Measurements from ENCODE around the gene SYT13. TPM values are rescaled to one million over a fixed set of nuclear protein-coding genes. Genes with fewer than 3 reads are reported as not detected.

SYT13 gene
- total RNA-seq, 4 donors from 2014 or later, result 0.19 to 1.3 (median 0.67) TPM; not detected in 1

DNA sequence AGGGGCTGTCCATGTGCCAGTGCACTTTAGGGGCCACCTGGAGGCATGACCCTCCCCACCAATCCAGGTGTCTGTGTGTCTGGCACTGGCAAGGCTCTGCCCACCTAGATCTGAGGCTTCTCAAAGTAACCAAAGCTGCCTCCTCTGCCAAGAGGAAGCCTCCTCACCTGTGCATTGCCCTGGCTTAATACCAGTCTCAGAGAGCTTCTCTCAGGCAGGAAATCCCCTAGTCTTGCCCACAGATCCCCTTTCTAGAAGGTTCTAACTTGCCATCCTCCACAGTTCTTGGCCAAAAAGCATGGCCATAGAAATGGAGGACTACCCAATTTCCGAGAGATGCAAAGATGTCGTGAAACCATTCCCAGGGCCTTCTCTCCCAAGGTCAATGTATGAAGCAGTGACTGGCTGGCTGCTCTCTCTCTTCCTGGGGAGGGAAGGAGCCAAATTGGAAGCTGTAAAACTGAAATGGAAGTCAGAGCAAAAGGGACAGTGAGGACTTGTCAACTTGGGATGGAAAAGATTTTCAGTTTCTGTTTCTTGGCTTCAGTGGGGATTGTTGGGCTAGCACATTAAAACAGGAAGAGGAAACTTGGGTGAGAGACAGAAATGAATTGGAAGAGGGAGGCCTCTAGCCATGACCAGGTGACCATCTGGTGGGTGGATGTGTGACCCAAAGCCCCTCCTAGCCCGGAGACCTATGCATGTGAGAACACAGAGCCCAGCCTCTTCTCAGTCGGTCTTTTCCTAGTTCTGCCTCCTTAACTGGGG is 70.9 kb downstream of the SYT13 start:
- no peak for ATAC-seq
- no peak overlapping the region for H3K27ac ChIP-seq
- TF ChIP-seq, protein P1, sequence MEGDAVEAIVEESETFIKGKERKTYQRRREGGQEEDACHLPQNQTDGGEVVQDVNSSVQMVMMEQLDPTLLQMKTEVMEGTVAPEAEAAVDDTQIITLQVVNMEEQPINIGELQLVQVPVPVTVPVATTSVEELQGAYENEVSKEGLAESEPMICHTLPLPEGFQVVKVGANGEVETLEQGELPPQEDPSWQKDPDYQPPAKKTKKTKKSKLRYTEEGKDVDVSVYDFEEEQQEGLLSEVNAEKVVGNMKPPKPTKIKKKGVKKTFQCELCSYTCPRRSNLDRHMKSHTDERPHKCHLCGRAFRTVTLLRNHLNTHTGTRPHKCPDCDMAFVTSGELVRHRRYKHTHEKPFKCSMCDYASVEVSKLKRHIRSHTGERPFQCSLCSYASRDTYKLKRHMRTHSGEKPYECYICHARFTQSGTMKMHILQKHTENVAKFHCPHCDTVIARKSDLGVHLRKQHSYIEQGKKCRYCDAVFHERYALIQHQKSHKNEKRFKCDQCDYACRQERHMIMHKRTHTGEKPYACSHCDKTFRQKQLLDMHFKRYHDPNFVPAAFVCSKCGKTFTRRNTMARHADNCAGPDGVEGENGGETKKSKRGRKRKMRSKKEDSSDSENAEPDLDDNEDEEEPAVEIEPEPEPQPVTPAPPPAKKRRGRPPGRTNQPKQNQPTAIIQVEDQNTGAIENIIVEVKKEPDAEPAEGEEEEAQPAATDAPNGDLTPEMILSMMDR (IDR thresholded peaks at IDR 0.05), result no peak
- TF ChIP-seq POLR2A (IDR thresholded peaks at IDR 0.05) (no peak), EP300 (IDR thresholded peaks at IDR 0.05) (no peak), POLR2AphosphoS5 (IDR thresholded peaks at IDR 0.05) (no peak)
- H3K4me1 ChIP-seq, result peaks cover 0 to 35% (median 10%) of the 10 kb centered on the region in 3 donors
- no peaks in the 10 kb centered on the region for H3K27me3 ChIP-seq
- no peak overlapping the region for H3K4me3 ChIP-seq
- H3K9me3 ChIP-seq, result no peaks in the 10 kb centered on the region
- WGBS, 2 donors (ENCODE audit: low coverage in 1 of 2), result 67 to 74% methylated on average over 1 to 2 of the region's 4 CpGs
- peaks cover 0 to 47% of the 10 kb centered on the region in 2 donors for H3K36me3 ChIP-seq

DNA sequence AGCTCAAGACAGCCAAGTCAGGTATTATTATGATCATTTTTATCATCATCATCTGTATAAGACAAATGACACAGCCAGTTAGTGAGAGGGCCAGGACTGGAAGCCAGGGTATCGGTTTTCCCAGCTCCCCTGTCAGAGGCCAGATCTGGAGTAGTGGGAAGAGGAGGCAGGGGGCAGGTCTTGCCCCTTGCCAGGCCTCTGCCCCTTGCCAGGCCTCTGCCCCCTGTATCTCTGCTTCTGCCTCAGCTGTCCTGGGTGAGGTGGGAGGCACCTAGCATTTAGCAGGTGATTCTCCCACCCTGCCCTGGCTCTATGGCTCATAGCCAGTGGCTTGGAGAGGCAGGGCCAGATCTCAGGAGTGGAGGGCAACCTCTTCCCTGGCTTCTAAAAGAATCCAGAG is 72.4 kb downstream of the SYT13 start:
- Histone ChIP-seq H3K27me3 (no peaks in the 10 kb centered on the region), H3K27ac (peak overlapping the region in 1 of 4 donors; percentile 30), H3K4me1 (peaks cover 3 to 50% (median 25%) of the 10 kb centered on the region in 3 donors), H3K9me3 (no peaks in the 10 kb centered on the region), H3K36me3 (peaks cover 0 to 36% of the 10 kb centered on the region in 2 donors), H3K4me3 (no peak overlapping the region)
- TF ChIP-seq POLR2A (IDR thresholded peaks at IDR 0.05) (no peak), POLR2AphosphoS5 (IDR thresholded peaks at IDR 0.05) (no peak), EP300 (IDR thresholded peaks at IDR 0.05) (no peak)
- TF ChIP-seq, protein P1 (IDR thresholded peaks at IDR 0.05), result no peak
- 71% methylated on average over 1 of the region's 1 CpG; no CpG with 5 or more reads in 1 of the 2 donors for WGBS, 2 donors (ENCODE audit: low coverage in 1 of 2)
- ATAC-seq, result no peak

DNA sequence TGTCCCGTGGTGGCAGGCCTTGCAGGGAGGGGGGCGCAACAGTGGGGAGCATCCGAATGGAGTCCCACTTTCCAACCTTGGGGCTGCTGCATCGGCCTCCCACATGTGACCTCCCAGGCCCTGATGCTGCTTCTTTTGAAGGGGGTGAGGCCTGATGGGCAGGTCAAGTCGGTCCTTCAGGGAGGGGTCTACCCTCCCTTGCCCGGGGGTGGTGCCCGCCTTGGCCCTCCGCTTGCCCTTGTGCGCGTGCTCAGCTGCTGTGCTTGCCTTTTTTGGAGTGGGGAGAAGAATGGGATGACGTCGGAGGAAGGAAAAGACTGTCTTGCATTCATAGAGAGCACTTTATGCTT is 72.8 kb downstream of the SYT13 start:
- Histone ChIP-seq H3K9me3 (no peaks in the 10 kb centered on the region), H3K4me1 (peaks cover 3 to 55% (median 28%) of the 10 kb centered on the region in 3 donors), H3K27me3 (no peaks in the 10 kb centered on the region), H3K4me3 (no peak overlapping the region), H3K36me3 (peaks cover 0 to 36% of the 10 kb centered on the region in 2 donors), H3K27ac (no peak overlapping the region)
- ATAC-seq, result no peak
- WGBS, 2 donors (ENCODE audit: low coverage in 1 of 2), result 80% methylated on average over 1 of the region's 12 CpGs; no CpG with 5 or more reads in 1 of the 2 donors
- no peak for TF ChIP-seq EP300 (IDR thresholded peaks at IDR 0.05)
- no peak for TF ChIP-seq POLR2A (IDR thresholded peaks at IDR 0.05)
- TF ChIP-seq, protein P1 (IDR thresholded peaks at IDR 0.05), result no peak
- TF ChIP-seq POLR2AphosphoS5 (IDR thresholded peaks at IDR 0.05), result no peak

DNA sequence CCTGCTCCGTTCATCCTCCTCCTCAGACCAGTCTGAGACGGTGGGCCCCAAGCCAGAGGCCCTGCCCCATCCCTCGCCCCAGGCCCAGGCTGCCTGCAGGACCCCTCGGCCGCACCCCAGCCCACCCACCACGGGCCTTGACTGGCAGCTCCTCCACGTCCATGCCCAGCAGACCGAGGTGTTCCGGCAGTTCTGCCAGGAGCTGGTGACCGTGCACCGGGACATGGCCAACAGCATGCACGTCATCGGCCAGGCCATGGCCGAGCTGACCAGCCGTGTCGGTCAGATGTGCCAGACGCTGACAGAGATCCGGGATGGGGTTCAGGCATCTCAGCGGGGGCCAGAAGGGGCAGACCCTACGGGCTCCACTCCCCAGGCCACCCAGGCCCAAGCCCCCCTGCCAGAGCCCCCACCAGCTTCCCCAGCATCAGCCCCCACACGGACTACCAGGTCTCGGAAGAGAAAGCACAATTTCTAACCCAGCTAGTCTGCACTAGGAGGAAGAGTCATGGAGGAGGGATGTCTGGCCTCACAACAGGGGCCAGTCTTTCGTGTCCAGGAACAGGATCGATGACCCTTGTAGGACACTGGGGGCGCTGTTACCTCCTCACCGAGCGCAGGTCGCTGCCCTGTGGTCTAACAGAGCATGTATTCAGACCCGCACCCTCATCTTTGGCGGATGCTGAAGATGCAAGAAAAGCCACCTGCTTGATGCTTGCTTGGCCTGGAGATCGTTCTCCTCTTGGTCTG is 73.4 kb downstream of the SYT13 start:
- peak overlapping the region in 2 of 4 donors; percentile 88 to 94 for H3K27ac ChIP-seq
- 100% methylated on average over 2 of the region's 31 CpGs; no CpG with 5 or more reads in 1 of the 2 donors for WGBS, 2 donors (ENCODE audit: low coverage in 1 of 2)
- TF ChIP-seq EP300 (IDR thresholded peaks at IDR 0.05) (no peak), POLR2A (IDR thresholded peaks at IDR 0.05) (no peak), POLR2AphosphoS5 (IDR thresholded peaks at IDR 0.05) (no peak)
- TF ChIP-seq, protein P1 (IDR thresholded peaks at IDR 0.05), result no peak

More for the DNA sequence above, 73.4 kb downstream of the SYT13 start:
- H3K4me3 ChIP-seq, result no peak overlapping the region
- H3K9me3 ChIP-seq, result no peaks in the 10 kb centered on the region
- H3K4me1 ChIP-seq, result peaks cover 3 to 60% (median 28%) of the 10 kb centered on the region in 3 donors
- no peak for ATAC-seq
- H3K36me3 ChIP-seq, result peaks cover 0 to 36% of the 10 kb centered on the region in 2 donors
- no peaks in the 10 kb centered on the region for H3K27me3 ChIP-seq

Measured in gastroesophageal sphincter (tissue), 4 donors.